ENCODE measurements around the gene FAM135A. TPM values are rescaled to one million over a fixed set of nuclear protein-coding genes. Genes with fewer than 3 reads are reported as not detected.
"Not testable (repeated sequence)": the region's sequence is repeated elsewhere in the genome, so short reads cannot be mapped to it uniquely, and the experiment has no call there.

FAM135A gene
- total RNA-seq, 1 donor from 2014 or later = 22.3 TPM

DNA sequence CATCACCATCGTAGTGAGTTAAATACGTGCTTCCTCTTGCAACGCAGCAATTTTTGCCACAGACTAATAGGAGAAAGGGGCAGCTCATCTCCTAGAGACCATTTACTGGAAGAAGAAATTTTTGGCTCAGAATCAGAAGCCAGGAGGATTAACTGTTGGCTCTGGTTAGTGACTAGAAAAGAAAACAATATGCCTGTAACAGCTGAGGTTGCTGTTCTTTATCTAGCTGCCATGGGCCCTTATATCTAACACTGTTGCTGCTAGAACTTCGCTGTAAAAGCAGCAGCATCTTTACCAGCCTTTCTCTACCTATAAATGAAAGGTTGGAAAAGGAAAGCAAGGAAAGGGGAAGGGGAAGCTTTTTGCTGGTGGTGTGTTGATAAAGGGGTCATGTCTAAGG lies 65.9 kb downstream of the FAM135A start:
- Mint-ChIP-seq H3K36me3 (ENCODE audit: unreplicated experiment) (no peaks in the 10 kb centered on the region), H3K4me1 (ENCODE audit: low read depth, unreplicated experiment) (no peaks in the 10 kb centered on the region), H3K9me3 (ENCODE audit: unreplicated experiment) (no peaks in the 10 kb centered on the region), H3K4me3 (ENCODE audit: unreplicated experiment) (no peak overlapping the region), H3K27ac (ENCODE audit: unreplicated experiment) (no peak overlapping the region), H3K27me3 (ENCODE audit: unreplicated experiment) (no peaks in the 10 kb centered on the region)
- no peak for DNase-seq
- TF ChIP-seq CTCF (IDR thresholded peaks at IDR 0.05; ENCODE audit: partially characterized antibody, unreplicated experiment) = no peak

- not testable (repeated sequence) for DNase-seq; H3K27me3 Mint-ChIP-seq (ENCODE audit: unreplicated experiment); H3K4me3 Mint-ChIP-seq (ENCODE audit: unreplicated experiment); H3K36me3 Mint-ChIP-seq (ENCODE audit: unreplicated experiment); H3K9me3 Mint-ChIP-seq (ENCODE audit: unreplicated experiment); H3K4me1 Mint-ChIP-seq (ENCODE audit: low read depth, unreplicated experiment); H3K27ac Mint-ChIP-seq (ENCODE audit: unreplicated experiment)
These were observed 73.3 kb downstream of the FAM135A start for GRCh38 chr6:70486638-70487037.

DNA sequence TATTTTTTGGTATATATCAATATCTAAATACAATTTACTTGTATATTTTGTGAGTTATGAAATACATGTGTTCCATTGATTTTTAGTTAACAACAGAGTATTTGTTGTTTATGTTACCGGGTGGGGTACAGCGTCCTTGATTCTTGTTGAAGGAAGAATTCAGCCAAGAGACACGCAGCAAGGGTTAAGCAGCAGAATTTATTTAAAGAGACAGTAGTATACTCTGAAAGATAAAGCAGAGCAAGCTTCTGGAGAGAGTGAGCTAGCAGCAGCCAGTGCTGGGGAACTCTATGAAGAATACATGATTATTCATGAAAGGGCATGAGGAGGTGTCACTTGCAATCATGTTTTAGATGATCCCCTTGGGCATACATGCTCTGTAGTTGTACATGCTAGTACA lies 76.1 kb downstream of the FAM135A start:
- Mint-ChIP-seq H3K4me3 (ENCODE audit: unreplicated experiment) (no peak overlapping the region), H3K36me3 (ENCODE audit: unreplicated experiment) (no peaks in the 10 kb centered on the region), H3K4me1 (ENCODE audit: low read depth, unreplicated experiment) (peaks cover 3% of the 10 kb centered on the region), H3K27ac (ENCODE audit: unreplicated experiment) (no peak overlapping the region), H3K27me3 (ENCODE audit: unreplicated experiment) (no peaks in the 10 kb centered on the region), H3K9me3 (ENCODE audit: unreplicated experiment) (no peaks in the 10 kb centered on the region)
- TF ChIP-seq CTCF (IDR thresholded peaks at IDR 0.05; ENCODE audit: partially characterized antibody, unreplicated experiment) = no peak
- DNase-seq = no peak

DNA sequence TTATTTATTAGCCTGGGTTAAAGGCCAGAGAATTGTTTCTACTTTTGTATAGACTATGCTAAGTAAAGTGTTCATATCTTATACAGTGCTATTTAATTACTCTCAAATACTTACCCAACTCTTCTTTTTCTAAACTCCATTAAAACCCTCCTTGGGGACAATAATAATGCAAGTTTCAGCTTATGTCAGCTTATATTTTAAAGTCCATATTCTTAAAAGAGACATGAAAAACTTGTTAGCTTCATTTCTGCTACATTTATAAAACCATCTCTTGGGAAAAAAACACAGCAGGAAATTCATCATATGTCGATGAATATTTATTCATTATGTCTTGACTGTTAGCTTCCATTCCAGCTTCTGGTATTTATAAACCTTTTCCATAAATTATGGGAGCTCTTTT lies 81.5 kb downstream of the FAM135A start:
- DNase-seq = no peak
- no peaks in the 10 kb centered on the region for H3K4me1 Mint-ChIP-seq (ENCODE audit: low read depth, unreplicated experiment)
- no peak for TF ChIP-seq CTCF (IDR thresholded peaks at IDR 0.05; ENCODE audit: partially characterized antibody, unreplicated experiment)
- H3K4me3 Mint-ChIP-seq (ENCODE audit: unreplicated experiment) = no peak overlapping the region
- H3K36me3 Mint-ChIP-seq (ENCODE audit: unreplicated experiment) = no peaks in the 10 kb centered on the region
- H3K27ac Mint-ChIP-seq (ENCODE audit: unreplicated experiment) = no peak overlapping the region
- H3K27me3 Mint-ChIP-seq (ENCODE audit: unreplicated experiment) = no peaks in the 10 kb centered on the region
- H3K9me3 Mint-ChIP-seq (ENCODE audit: unreplicated experiment) = peaks cover under 1% of the 10 kb centered on the region

DNA sequence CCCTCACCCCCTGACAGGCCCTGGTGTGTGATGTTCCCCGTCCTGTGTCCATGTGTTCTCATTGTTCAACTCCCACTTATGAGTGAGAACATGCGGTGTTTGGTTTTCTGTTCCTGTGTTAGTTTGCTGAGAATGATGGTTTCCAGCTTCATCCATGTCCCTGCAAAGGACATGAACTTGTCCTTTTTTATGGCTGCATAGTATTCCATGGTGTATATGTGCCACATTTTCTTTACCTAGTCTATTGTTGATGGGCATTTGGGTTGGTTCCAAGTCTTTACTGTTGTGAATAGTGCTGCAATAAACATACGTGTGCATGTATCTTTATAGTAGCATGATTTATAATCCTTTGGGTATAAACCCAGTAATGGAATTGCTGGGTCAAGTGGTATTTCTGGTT lies 82.5 kb downstream of the FAM135A start:
- H3K36me3 Mint-ChIP-seq (ENCODE audit: unreplicated experiment); H3K27ac Mint-ChIP-seq (ENCODE audit: unreplicated experiment); H3K4me1 Mint-ChIP-seq (ENCODE audit: low read depth, unreplicated experiment); DNase-seq; H3K27me3 Mint-ChIP-seq (ENCODE audit: unreplicated experiment); H3K9me3 Mint-ChIP-seq (ENCODE audit: unreplicated experiment); H3K4me3 Mint-ChIP-seq (ENCODE audit: unreplicated experiment): not testable (repeated sequence)

DNA sequence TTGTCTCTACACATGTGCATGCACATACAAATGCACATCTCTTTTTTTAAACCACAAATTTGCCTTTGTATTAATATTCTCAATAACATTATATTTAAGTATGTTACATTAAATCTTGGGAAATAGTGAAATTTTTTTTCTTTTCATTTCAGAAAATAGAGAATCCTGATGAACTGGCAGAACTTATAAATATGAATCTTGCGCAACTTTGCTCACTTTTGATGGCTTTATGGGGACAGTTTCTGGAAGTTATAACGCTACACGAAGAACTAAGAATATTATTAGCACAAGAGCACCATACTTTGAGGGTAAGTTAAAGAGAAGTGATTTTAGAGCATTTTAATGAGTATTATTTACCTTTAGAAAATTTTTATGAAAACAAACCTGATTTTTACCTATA lies 89.2 kb downstream of the FAM135A start:
- H3K4me1 Mint-ChIP-seq (ENCODE audit: low read depth, unreplicated experiment) = no peaks in the 10 kb centered on the region
- H3K36me3 Mint-ChIP-seq (ENCODE audit: unreplicated experiment) = peaks cover 14% of the 10 kb centered on the region
- no peaks in the 10 kb centered on the region for H3K27me3 Mint-ChIP-seq (ENCODE audit: unreplicated experiment)
- H3K27ac Mint-ChIP-seq (ENCODE audit: unreplicated experiment) = no peak overlapping the region
- peaks cover 6% of the 10 kb centered on the region for H3K9me3 Mint-ChIP-seq (ENCODE audit: unreplicated experiment)
- H3K4me3 Mint-ChIP-seq (ENCODE audit: unreplicated experiment) = no peak overlapping the region
- TF ChIP-seq CTCF (IDR thresholded peaks at IDR 0.05; ENCODE audit: partially characterized antibody, unreplicated experiment) = no peak
- DNase-seq = no peak
